NCI-H1417 treated with DMSO at 0.1 percent for 48 hours (cell line): ENCODE results near the gene SV2A.
"Not testable (repeated sequence)": the region's sequence is repeated elsewhere in the genome, so short reads cannot be mapped to it uniquely, and the experiment has no call there.

Source experiments
- DNase-seq: peaks from one replicate; lab custom pipeline; 2025; lab: John Stamatoyannopoulos, UW

Gene SV2A

GRCh38 chr1:149917571-149918144 lies at the start of gene SV2A:
Gene SV2A (minus strand): TSS chr1:149917844. CDS start chr1:149913840, 4,004 bp downstream.
- DNase-seq = peak; percentile 28

GRCh38 chr1:149967041-149967440 lies 49.4 kb upstream of the SV2A start:
- no peak for DNase-seq

- no peak for DNase-seq
Observed at GRCh38 chr1:149966405-149966804, 48.8 kb upstream of the SV2A start.

- no peak for DNase-seq
Observed at GRCh38 chr1:149965440-149965839, 47.8 kb upstream of the SV2A start.

GRCh38 chr1:149963358-149963757 lies 45.7 kb upstream of the SV2A start:
- DNase-seq = no peak

- no peak for DNase-seq
Observed at GRCh38 chr1:149962736-149963135, 45.1 kb upstream of the SV2A start.

GRCh38 chr1:149962039-149962647 lies 44.5 kb upstream of the SV2A start:
- peak; percentile 46 for DNase-seq

- not testable (repeated sequence) for DNase-seq
Observed at GRCh38 chr1:149957548-149957947, 39.9 kb upstream of the SV2A start.

GRCh38 chr1:149949911-149950310 lies 32.3 kb upstream of the SV2A start:
- no peak for DNase-seq

- DNase-seq = no peak
Observed at GRCh38 chr1:149945206-149945605, 27.6 kb upstream of the SV2A start.

GRCh38 chr1:149942885-149943284 lies 25.2 kb upstream of the SV2A start:
- DNase-seq = no peak

GRCh38 chr1:149942207-149942606 lies 24.6 kb upstream of the SV2A start:
- DNase-seq = no peak

GRCh38 chr1:149940427-149940826 lies 22.8 kb upstream of the SV2A start:
- DNase-seq = no peak

- DNase-seq = not testable (repeated sequence)
Observed at GRCh38 chr1:149938668-149939003, 21.0 kb upstream of the SV2A start.

- no peak for DNase-seq
Observed at GRCh38 chr1:149937759-149938158, 20.1 kb upstream of the SV2A start.

- DNase-seq = no peak
Observed at GRCh38 chr1:149936992-149937705, 19.5 kb upstream of the SV2A start.

GRCh38 chr1:149936170-149936991 lies 18.7 kb upstream of the SV2A start, which contains the start of gene MTMR11:
Gene MTMR11 (minus strand): TSS chr1:149936879. CDS start chr1:149936647, 232 bp downstream.
- no peak for DNase-seq

- DNase-seq = no peak
Observed at GRCh38 chr1:149934356-149934755, 16.7 kb upstream of the SV2A start.

- no peak for DNase-seq
Observed at GRCh38 chr1:149933208-149933607, 15.6 kb upstream of the SV2A start.

- DNase-seq = no peak
Observed at GRCh38 chr1:149932474-149932873, 14.8 kb upstream of the SV2A start.

GRCh38 chr1:149931212-149931790 lies 13.7 kb upstream of the SV2A start:
- DNase-seq = no peak

- no peak for DNase-seq
Observed at GRCh38 chr1:149929856-149930255, 12.2 kb upstream of the SV2A start.
